ENCODE measurements around the gene CNMD.

Gene CNMD

GRCh38 chr13:52739468-52740071, at the start of gene CNMD:
CNMD (minus strand) TSS chr13:52739820; CDS start chr13:52739701, 119 bp downstream.
- DNase-seq, result no peak

- DNase-seq, result no peak
Measured at GRCh38 chr13:52788011-52788410, 48.4 kb upstream of the CNMD start.

DNA sequence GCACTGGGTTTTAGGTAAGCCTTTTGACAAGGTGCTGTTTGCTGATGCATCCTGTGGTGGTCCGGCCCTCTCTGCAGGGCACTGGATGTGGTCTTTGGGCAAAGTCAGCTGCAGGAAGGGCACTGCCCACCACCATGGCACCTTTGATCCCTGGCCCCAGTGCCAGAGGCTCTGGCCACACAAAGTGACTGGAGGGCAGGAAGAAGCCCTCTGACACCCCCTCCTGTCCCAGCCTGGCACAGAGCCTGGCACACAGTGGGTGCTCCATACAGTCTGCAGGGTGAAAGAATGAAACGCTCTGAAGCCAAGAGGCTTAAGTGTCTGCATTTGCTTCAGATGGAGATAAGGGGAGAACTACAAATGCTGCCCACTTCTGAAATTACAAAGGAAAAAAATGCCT, 47.6 kb upstream of the CNMD start:
- DNase-seq, result no peak

DNA sequence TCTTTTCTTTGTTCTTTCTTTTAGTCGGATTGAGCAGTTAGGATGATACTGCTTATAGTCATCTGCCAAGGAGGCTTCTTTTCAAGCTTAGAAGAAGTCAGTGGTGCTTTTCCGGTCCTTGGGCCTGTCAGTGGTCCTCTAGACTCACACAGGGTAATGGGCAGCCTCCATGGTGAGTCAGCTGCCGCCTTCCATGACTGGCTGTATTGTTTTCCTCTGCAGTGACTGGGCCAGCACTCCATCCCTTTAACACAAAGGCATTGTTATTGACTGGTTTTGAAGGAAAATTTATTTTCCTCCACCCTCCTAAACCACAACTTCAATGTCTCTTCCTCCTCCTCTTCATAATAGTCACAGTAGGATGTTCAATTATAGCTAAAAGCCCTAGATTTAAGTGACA, 47.1 kb upstream of the CNMD start:
- DNase-seq, result no peak

GRCh38 chr13:52785739-52786138, 46.1 kb upstream of the CNMD start:
- DNase-seq, result no peak

DNA sequence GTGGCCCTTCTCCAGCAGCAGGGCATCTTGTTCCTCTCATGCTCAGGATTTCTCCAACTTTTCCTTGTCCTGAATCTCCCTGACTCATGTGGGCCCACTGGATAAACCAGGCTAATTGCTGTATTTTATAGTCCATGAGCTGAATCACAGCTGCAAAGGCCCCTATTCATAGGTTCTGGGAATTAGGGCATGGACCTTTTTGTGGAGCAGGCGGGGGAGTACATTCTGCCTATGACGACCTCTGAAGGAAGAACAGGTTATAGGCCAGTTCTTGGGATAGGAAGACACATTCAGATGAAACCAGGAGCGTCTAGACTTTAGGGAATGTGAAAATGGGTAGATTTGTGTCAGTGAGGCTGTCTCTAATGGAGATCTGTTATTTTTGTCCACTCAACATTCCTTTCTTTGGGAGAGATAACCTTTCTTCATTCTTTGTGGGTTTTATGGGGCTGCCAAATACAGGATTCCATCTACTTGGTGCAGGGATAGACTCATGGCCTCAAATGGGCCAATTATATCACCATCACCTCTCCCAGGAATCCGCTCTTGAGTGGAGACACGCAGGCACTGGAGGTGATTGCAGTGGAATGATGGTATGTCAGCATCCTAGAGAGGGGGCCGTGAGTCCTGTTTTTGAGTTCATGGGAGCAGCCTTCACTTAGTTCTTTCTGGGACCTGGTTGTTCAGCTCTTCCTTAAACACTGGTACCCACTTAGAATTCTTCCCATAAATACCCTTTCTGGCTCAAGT, 45.1 kb upstream of the CNMD start:
- no peak for DNase-seq

DNA sequence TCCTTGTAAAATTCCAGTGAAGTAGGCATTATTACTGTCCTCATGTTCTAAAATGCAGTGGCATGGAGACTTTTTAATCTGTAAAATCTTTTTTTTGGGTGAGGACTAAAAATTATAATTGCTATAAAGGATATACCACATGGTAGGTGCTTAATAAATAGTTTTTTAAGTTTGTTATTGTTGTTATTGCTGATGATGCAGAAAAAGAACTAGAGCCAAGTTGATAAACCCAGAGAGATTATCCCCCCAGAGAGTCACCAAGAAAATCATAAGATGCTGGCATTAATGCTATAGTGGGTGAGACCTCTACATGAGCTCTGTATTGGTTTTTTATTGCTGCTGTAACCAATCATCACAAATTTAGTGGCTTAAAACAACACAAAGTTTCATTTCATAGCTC, 44.3 kb upstream of the CNMD start:
- DNase-seq, result no peak

DNA sequence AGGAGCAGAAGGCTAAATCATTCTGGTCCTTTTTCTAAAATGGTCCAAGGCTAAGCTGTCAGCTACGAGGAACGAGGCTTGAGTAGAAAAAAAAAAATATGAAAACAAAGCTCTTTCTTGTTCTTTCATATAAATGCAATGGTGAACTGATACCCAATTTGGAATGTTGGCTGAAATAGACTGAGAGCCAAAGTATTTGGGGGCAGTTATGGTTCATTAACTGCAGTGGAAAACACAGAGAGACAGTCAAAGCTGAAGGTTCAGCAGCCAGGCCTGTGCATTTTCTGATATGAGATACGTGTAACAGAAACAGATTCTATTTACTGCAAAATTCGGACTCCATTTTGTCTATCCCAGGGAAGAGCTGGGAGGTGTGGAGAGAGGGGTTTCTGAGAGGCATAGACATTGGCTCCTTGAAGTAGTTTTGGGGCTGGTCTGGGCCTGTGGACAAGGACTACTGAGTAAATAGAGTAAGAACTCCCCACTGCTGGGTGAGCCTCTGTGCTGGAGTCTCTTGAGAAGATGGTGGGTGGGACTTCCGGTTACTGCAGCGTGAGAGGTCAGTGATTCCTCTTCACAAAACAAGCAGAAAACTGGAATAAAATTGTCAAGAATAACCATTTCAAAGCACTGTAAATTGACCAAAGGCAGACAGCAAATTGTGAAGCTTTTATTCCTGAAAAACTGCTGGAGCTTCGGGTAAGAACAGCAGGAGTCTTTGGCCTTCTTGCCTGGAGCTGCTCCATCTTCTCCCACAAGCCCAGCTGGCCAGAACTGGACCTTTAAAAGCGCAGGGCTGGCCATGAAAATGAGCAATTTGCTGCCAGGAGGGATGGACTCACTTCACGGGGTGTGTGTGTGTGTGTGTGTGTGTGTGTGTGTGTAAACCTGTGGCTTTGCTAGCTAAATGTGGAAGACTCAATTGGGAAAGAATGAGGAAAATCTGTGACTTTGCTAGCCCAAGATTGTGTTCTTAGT, 43.1 kb upstream of the CNMD start:
- no peak for DNase-seq

- no peak for DNase-seq
Measured at GRCh38 chr13:52780611-52781010, 41.0 kb upstream of the CNMD start.

GRCh38 chr13:52780092-52780491, 40.5 kb upstream of the CNMD start:
- DNase-seq, result no peak

DNA sequence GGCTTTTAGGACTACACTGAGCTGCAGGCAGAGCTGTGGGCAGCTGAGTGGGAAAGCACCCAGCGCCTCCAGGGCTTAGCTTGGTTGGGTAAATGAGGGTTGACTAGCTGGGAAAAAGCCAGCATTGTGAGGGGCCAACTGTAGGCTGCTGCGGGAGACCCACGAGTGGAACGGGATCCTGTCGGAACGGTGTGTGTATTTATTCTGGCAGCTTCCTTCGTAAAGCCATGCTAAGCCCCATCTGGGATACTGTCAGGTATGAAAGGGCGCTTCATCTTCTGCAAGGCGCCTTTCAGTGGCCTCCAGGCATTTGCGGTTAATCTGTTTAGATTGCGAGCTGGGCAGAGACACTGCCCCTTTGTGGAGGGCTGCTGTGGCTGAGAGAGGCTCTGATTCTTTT, 39.5 kb upstream of the CNMD start:
- no peak for DNase-seq

GRCh38 chr13:52776726-52777125, 37.1 kb upstream of the CNMD start:
- DNase-seq, result no peak

GRCh38 chr13:52775511-52775910, 35.9 kb upstream of the CNMD start:
- no peak for DNase-seq

- DNase-seq, result no peak
Measured at GRCh38 chr13:52767949-52768516, 28.4 kb upstream of the CNMD start.

DNA sequence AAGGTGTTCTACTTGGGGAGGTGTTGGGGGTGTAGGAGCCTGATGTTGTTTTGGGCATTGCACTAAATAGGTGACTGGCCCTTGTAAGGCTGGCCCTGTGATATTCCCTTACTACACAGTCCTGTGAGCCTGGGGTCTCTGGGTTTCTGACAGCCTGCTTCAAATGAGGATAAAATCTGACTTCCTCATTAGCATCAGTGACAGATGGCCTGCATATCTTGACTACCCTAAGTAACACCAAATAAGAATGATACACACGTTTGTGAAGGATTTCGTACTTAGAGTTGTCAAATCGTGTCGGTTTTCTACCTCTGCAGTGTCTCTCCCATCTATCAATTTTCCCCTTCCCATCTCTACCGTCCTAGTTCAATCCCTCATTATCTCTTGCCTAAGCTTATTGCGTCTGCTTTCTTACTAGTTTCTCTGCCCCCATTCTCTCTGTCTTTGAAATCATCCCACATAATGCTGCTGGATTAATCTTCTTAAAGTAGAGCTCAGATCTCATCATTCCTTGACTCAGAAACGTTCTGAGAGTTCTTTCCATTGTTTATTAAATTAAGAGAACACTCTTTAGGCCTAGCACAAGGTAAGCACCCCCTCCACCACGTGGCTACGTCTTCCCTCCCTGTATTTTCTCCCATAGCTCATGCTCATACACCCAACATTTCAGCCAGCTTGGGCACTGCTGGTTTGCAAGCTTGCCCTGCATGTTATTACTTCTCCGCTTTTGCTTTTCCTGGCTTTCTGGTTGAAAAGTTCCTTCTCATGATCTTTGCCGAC, 26.2 kb upstream of the CNMD start:
- DNase-seq, result no peak

DNA sequence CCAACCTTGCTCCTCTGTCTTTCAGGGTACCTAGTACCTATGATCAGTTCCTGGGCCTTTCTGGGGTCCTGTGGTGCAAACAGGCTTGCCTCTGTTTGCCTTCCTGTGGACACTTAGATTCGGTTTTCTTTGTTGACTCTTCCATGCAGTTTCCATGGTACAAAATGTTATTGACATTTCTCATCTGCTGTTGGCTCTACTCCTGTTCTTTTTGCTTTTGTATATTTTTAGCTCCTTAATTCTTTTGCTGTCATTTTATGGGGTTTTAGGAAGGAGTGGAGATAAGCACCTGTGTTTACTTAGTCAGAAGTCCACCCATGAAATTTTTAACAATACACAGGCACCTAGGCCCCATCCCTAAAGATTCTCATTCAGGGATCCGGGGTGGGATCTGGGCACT, 20.5 kb upstream of the CNMD start:
- DNase-seq, result no peak

DNA sequence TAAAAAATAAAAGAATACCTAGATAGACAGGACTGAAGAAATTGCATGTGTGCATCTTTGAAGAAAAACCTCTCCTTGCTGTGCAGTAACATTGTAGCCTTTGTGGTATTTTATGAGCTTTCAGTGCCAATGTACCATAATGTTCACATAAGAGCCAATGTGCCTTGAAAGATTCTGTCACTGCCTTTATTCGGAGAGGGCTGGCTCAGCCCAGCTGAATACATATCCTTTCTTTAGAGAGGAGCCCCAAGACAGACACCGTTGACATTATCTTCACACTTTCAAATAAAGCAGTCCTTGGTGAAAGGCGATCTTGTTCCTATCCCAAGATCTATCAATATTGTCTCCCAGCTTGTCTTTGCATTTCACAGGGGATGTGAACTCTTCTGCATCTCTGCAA, 18.5 kb upstream of the CNMD start:
- DNase-seq, result no peak

DNA sequence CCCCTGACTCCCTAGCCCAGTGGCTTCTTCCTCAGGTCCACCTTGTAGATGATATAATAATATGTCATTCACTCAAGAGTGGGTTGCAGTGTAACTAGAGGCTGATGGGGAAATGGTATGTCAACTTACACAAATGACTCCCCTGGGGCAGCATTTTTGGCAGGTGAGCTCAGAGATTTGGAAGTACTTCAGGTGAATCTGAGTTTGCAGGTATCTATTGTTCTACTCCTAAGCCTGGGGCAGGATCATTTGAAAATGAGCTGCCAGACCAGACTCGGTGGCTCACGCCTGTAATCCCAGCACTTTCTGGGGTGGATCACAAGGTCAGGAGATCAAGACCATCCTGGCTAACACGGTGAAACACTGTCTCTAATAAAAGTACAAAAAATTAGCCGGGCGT, 11.6 kb upstream of the CNMD start:
- no peak for DNase-seq

- DNase-seq, result no peak
Measured at GRCh38 chr13:52750713-52751112, 11.1 kb upstream of the CNMD start.

DNA sequence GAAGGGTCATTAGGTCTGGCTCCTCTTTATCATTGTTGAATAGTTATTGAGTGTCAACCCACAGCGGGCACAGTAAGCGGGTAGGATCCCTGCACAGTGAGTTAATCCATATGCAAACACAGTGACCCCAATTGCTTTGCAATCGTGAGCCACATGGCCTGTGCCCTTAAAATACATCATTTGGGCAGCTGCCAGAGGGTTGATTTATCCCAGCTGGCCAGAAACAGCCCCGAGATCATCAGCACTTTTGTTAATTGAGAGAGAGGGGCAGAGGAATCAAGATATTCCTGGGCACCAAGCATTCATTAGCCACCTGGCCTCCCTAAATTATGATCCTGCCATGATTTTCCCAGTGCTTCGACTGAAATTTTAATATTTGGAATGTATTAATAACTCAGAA, 9.8 kb upstream of the CNMD start:
- DNase-seq, result no peak

DNA sequence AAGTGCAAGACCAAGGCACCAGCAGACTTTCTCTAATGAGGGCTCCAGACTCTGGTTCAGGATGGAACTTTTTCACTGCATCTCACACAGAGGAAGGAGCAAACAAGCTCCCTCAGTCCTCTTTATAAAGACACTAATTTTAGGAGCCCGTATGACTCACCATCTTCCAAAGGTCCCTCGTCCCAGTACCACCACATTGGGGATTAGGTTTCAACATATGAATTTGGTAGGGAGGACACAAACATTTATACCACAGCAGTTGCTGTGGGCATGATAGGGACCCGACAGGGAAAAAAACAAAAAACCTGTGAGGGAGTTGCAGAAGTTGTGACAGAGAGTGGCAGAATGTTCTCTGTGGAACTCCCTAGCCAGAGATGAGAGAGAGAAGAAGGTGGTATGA, 6.5 kb upstream of the CNMD start:
- DNase-seq, result no peak

DNA sequence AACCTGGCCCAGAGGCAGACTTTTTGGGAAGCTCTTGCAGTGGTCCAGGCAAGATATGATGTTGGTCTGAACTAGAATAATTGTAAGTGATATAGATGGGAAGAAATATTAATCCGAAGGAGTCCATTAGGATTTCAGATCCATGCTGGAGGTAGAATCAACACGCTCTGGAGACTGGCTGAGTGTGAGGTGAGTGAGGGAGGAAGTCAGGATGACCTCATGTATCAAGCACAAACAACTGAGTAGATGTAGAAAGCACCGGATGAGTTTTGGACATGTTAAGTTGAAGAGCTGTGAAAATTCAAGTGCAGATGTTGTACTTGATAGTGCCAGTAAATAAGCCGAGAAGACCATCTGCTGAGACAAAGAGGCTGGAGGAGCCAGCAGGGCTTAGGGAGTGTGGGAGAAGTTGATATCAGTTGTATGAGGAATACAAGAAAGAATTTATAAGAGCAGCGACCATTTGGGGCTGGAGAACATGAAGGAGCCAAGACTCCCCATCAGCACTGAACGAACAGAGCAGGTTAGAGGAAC, 5.3 kb upstream of the CNMD start:
- DNase-seq, result no peak

Measured in activated CD4-positive, alpha-beta T cell treated with anti-CD3 and anti-CD28 coated beads, Interleukin-2, Interleukin-6, amounts not matched to agents 100 ng/mL and 50 ng/mL, durations not matched to agents 16 hours and 8 hours (primary cell).